ENCODE results near the gene OSGEP.
A peak's percentile ranks its signal among the peaks of the same experiment; 100 is the strongest.

Gene OSGEP

DNA sequence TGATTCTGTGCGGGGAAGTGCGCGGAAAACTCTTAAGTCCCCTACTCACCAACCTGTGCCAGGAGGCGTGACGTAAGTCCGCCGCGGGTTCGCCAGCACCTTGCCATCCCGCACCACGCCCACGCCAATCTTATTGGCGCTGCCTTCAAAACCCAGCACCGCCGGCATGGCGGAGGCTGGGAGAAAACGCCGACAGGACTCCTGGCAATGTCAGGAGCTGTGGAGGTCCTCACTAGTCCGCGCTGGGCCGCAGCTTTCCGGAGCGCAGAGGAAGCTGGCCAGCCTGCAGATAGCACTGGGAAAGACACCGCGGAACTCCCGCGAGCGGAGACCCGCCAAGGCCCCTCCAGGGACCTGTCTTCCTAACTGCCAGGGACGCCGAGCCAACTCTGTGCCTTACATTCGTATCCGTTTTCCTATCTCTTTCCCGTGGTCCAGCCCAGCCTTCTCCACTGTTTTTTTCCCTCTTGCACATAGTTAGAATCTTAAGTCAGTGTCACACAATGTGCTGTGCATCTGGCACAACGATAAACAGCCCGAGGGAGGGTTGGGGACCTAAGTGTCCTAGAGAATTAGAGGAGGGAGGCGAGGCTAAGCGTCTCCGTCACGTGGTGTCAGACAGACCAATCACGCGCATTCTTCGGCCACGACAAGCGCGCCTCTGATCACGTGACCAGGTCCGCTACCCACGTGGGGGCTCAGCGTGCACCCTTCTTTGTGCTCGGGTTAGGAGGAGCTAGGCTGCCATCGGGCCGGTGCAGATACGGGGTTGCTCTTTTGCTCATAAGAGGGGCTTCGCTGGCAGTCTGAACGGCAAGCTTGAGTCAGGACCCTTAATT is at the start of gene OSGEP, which contains the start of gene APEX1:
OSGEP (minus strand) TSS at position 297 of the 839 bp plus-strand sequence; CDS start at position 168, 129 bp downstream.
APEX1 (plus strand) TSS at position 711 of the 839 bp plus-strand sequence. CDS start 420 bp downstream, outside the sequence.
- peak; percentile 98 for DNase-seq

DNA sequence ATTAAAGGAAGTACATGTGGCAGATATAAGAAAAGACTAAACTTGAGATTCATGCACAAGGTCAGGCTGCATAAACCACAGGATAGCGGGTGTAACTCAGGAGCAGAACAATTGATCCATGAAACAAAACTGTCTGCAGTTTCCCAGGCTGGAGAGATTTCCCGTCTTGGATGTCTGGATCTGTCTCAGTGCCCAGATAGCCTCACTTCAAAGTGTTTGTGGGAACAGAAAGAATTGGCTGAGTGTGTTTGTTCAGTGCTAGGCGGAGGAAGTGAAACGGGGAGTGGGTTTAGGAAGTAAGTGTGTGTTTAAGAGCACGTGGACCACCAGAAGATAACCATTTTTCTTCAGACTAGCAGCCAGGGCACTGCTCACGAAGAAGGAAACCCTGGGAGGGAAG is 49.3 kb upstream of the OSGEP start:
- no peak for DNase-seq

GRCh38 chr14:20501346-20501745 is 46.7 kb upstream of the OSGEP start:
- no peak for DNase-seq

- DNase-seq = no peak
These were observed 45.3 kb upstream of the OSGEP start for GRCh38 chr14:20499881-20500280.

DNA sequence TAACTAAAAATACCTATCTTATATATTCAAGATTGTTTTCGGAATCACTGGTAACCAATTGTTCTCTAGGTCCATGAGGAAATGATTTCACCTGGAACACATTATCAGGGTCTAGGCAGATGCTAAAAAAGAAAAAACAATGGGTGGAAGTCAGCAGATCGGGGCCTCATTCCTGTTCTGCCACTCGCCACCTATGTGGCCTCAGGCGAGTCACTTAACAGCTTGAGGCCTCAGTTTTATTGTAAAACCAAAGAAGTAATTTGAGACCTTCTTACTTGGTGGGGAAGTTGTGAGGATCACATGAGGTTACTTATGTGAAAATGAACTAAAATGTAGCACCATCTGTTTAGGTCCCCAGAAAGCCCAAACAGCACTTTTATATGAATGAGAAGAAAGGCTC is 44.5 kb upstream of the OSGEP start:
- no peak for DNase-seq

GRCh38 chr14:20498622-20499021 is 44.0 kb upstream of the OSGEP start:
- DNase-seq = no peak

DNA sequence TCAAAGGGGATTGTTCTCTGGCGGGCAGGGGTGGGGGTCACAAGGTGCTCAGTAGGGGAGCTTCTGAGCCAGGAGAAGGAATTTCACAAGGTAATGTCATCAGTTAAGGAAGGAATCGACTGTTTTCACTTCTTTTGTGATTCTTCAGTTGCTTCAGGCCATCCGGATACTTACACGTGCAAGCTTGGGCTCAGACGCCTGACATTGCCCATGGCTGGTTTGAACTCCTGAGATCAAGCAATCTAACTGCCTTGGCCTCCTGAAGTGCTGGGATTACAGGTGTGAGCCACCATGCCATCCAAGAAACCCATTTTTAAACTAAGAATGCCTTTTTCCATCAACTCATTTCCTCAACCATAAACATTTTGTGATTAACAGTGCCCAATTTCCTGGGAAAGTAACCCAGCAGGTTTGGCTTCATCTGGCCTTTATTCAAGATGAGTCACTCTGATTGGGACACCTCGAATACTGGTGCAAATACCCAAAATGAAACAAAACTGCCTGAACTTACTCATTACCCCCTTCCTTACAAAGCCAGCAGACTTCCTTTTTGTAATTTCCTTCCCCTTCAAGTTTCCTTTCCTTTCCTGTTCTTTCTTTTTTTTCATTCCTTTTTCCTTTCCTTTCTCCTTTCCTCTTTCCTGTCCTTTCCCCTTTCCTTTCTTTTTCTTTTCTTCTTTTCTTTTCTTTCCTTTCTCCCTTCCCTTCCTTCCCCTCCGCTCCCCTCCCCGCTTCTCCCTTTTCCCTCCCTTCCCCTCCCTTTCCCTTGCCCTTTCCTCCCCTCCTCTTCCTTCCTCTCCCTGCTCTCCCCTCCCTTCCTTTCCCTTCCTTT is 40.5 kb upstream of the OSGEP start:
- no peak for DNase-seq

GRCh38 chr14:20493634-20494033 is 39.0 kb upstream of the OSGEP start:
- no peak for DNase-seq

GRCh38 chr14:20492486-20492885 is 37.9 kb upstream of the OSGEP start:
- DNase-seq = no peak

DNA sequence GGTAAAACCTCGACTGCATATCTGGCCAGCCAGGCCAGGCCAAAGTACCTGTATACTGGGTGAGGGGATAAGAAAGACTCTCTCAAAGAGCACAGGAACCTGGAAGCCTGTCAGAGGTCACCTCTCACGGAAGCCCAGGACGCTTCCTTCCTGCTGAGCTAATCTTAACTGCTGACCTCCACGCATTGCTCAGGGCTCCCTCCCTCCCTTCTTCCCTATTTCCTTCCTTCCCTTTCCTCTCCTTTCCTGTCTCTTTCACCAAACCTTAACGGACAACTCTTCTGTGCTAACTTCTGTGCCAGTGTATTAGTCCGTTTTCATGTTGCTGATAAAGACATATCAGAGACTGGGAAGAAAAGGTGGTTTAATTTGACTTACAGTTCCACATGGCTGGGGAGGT is 36.0 kb upstream of the OSGEP start:
- DNase-seq = no peak

DNA sequence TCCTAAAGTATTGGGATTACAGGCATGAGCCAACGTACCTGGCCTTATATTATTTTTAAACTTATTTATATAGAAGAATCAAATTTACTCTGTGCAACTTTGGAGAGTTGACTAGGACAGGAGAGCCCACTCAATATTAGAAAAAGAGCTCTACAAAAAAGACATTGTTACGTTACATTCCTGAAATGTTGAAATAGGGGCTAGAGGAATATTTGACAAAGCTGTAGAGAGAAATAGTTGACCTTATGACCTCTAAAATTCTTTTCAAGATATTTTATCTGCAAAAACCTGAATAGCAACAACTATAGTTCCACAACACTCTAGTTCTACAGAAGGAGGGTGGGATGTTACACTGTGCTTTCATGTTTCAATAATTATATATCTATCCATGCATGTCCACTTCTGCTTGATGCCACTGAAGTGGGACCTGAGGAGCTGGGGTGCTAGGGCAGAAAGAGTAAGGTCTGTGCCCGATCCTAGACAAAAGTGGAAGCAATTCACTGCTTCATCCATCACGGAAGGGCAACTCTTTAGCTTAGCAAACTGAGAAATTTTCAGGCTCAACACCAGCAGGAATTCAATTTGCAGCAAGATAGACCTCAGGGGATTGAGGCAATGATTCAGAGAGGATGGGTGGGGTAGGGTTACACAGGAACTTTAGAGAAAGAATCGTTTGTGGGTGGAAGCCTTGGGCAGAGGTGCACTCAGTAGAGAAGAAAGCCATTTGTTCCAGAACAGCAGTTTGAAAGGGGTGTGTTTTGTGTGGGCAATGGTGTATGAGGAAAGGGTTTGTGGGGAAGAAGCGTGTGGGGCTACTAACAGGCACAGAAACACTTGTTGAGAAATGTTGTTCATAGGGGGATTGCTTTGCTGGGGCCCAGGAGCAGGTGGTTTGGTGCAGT is 34.7 kb upstream of the OSGEP start:
- DNase-seq = peak; percentile 47

- DNase-seq = no peak
These were observed 32.7 kb upstream of the OSGEP start for GRCh38 chr14:20487396-20487725.

DNA sequence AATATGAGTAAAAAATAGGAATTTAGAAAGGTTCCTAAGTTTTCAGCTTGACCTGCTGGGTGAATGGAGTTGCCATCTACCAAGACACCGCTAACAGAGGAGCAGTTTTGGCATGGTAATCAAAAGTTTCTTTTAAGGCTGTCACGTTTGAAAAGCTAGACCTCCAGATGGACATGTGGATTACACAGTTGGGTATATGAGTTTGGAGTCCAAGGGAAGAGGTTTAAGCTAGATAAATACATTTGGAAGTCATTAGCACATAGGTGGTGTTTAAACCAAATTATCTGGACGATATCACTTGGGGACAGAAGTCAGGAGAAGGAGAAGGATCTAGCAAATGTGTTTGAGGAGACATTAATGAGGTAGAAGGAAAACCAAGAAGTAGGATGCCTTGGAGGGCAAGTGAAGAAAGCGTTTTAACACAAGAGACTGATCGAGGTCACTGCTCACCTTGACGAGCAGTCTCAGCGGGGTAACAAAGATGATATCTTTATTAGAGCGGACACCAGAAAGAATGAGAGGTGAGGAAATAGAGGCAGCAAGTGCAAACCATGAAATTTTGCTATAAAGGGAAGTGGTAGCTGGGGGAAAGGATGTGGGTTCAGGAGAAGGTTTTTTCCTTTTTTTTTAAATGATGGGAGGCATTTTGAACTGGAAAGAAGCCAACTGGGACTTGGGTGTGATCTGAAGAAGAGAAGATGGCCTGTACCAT is 32.2 kb upstream of the OSGEP start:
- no peak for DNase-seq

GRCh38 chr14:20485900-20486299 is 31.3 kb upstream of the OSGEP start:
- no peak for DNase-seq

GRCh38 chr14:20482382-20482781 is 27.8 kb upstream of the OSGEP start:
- no peak for DNase-seq

DNA sequence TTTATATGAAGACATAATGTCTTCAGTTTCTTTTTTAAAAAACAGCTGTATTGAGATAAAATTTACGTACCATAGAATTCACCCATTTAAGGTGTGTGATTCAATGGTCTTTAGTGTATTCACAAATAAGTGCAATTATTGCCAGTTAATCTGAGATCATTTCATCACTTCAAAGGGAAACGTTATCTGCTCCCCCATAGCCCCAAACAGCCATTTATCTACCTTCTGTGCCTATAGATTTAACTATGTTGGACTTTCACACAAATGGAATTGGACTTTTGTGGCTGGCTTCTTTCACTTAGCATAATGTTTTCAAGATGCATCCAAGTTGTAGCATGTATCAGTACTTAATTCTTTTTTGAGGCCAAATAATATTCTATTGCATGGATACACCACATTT is 24.3 kb upstream of the OSGEP start:
- DNase-seq = no peak

DNA sequence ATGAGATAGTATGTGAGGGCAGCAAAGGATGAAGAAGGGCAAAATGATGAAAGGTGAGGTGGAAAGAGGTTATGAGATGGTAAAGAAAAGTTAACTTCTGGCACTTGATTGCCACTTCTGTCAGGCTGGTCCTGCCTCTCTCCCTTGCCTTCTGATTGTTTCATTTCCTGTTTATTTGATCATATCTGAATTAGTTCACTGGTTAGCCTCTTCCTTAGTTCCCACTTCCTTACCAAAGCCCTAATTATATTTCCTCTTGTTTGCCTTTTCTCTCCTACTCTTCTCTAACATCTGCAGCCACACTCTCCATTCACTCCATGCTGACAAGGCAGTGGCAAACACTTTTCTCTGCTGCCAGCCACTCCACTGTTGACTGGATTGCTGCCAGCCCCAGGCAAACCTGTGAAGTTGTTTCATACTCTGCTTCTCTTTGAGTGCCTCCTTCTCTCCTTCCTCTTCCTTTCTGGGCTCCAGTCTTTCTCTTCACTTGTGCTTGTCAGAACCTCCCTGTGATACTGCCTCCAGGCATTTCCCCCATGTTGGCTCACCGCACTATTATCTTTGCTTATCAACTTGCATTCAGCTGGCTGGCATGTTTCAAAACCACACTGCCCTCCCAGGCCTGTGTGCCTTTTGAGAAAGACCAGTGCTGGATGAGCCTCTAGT is 22.7 kb upstream of the OSGEP start:
- DNase-seq = peak; percentile 61

DNA sequence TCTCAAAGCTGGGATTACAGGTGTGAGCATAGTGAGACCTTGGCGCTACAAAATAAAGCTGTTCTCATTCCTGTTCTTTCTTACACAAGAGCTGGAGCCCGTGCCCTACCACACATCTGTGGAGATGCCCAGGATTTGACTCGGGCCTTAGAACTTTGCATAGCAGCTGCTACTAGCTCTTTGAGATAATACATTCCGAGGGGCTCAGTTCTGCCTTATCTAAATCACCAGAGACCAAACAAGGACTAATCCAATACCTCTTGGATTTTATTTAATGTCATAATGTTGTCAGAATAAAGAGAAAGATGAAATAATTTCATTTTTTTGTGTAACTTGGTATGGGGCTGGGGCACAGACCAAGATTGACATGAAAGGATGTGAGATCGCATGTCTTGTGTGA is 22.2 kb upstream of the OSGEP start:
- DNase-seq = no peak

DNA sequence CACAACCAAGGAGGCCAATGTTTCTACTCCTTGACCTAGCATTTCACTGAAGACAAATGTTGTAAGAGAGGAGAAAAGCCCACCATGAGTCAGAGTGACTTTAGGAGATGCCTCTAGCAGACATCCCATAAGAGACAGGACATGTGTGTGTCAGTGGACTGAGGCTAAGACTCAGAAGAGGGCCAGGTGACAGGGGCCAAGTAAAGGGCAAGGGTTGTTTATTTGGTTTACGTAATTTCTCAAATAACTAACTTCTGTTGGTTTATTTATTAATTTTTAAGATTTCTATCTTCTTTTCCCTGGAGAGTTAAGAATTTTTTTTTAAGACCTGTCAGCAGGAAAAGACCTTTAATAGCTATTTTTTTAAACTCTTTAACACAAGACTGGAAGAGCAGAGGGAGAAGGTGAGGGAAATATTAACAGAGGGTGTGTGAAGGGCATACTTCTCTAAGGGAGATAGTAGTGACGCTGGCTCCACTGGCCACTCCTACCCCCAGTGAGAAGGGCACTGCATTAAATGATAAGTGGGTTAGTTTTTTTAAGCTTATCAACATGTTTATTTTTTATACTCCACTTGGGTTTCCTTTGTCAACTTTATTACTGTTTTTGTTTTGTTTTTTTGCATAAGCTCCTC is 18.0 kb upstream of the OSGEP start:
- no peak for DNase-seq

DNA sequence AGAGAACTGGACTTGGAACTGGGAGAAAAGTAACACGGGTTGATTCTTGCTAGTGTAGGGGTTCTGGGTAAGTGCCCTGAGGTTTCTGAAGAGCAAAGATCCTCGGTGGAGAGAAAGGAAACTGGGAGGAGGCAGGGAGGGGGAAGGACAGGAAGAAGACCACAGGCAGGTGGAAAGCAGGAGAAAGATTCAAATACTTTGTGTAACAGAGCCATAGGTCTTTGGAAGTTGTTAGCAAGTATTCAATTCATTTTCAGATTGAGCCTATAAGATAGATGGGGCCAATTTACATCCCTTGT is 15.9 kb upstream of the OSGEP start:
- no peak for DNase-seq

DNA sequence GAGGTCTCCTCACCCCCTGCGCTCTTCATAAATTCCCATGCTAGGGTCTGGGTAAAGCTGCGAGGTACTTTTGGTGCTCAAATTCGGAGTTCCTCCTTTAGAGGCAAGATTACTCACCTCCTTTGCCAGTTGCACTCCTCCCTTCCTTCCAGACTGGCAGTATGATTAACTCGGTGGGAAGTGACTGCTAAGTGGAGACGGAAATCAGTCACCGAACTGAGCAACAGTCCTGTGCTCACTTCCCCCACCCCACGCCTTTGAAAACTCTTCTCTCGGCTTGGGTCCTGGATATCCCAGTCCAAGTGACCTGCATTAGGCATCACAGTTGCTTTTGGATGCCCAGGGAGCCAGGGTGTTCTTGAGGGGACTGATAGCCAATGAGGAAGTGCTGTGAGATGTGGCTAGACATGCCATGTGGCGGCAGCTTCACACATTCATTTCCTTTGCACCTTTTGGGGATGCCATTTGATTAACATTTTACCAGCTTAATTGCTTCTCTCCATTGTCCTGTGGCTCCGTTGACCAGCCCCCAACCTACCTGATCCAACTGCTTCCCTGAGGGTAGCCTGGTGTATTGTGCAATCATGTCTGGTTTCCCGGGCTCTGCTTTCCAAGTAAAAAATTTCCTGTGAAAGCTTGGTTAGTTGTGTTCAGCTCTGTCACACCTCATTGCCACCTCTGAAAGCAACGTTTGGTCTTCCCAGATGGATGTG is 15.4 kb upstream of the OSGEP start:
- DNase-seq = peak; percentile 66

Data from CD4-positive, alpha-beta T cell treated with Interleukin-6 for 4 hours (primary cell).